ENCODE data around the gene REM2. TPM values are rescaled to one million over a fixed set of nuclear protein-coding genes. Genes with fewer than 3 reads are reported as not detected.

Gene REM2
- total RNA-seq, 1 experiment from 2014 or later = 1.5 TPM

DNA sequence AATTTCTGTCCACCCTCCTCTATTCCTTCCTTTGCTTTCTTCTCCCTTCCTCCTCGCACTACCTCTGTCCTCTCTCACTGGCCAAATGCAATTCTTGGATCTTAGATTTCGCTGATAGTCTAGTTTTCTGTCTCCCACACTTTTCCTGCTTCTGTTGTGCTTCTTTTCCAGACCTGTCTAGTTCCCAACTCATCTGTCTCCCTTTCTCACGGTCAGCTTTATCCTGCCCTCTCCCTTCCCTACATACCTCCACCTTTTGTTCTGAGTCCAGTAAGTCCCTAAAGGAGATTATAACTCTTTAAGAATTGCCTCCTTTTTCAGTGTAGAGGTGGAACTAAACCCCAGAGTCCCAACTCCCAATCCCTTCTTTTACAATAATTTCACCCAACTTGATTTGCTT is 47.5 kb upstream of the REM2 start:
- ATAC-seq (no peak), DNase-seq (ENCODE audit: low spot score) (no peak)
- H3K4me1 Mint-ChIP-seq = peaks cover 33% of the 10 kb centered on the region
- H3K36me3 Mint-ChIP-seq = peaks cover 25% of the 10 kb centered on the region
- no peaks in the 10 kb centered on the region for H3K9me3 Mint-ChIP-seq
- peak overlapping the region; percentile 100 for H3K4me3 Mint-ChIP-seq
- peak overlapping the region; percentile 86 for H3K27ac Mint-ChIP-seq
- TF ChIP-seq ZNF416 (CRISPR knock-in tag; IDR thresholded peaks at IDR 0.05) (no peak), CREM (CRISPR knock-in tag; IDR thresholded peaks at IDR 0.05) (no peak), ATF1 (CRISPR knock-in tag; IDR thresholded peaks at IDR 0.05) (no peak), EMX1 (CRISPR knock-in tag; IDR thresholded peaks at IDR 0.05) (no peak), ETV6 (CRISPR knock-in tag; IDR thresholded peaks at IDR 0.05) (no peak), NFATC4 (CRISPR knock-in tag; IDR thresholded peaks at IDR 0.05) (no peak), CBFB (CRISPR knock-in tag; IDR thresholded peaks at IDR 0.05; ENCODE audit: low read depth) (no peak), SMAD4 (CRISPR knock-in tag; IDR thresholded peaks at IDR 0.05) (no peak)
- TF ChIP-seq, protein P1, sequence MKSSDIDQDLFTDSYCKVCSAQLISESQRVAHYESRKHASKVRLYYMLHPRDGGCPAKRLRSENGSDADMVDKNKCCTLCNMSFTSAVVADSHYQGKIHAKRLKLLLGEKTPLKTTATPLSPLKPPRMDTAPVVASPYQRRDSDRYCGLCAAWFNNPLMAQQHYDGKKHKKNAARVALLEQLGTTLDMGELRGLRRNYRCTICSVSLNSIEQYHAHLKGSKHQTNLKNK (CRISPR knock-in tag; IDR thresholded peaks at IDR 0.05) = no peak
- TF ChIP-seq, protein P2, sequence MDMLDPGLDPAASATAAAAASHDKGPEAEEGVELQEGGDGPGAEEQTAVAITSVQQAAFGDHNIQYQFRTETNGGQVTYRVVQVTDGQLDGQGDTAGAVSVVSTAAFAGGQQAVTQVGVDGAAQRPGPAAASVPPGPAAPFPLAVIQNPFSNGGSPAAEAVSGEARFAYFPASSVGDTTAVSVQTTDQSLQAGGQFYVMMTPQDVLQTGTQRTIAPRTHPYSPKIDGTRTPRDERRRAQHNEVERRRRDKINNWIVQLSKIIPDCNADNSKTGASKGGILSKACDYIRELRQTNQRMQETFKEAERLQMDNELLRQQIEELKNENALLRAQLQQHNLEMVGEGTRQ (CRISPR knock-in tag; IDR thresholded peaks at IDR 0.05) = no peak
- TF ChIP-seq, protein P3, sequence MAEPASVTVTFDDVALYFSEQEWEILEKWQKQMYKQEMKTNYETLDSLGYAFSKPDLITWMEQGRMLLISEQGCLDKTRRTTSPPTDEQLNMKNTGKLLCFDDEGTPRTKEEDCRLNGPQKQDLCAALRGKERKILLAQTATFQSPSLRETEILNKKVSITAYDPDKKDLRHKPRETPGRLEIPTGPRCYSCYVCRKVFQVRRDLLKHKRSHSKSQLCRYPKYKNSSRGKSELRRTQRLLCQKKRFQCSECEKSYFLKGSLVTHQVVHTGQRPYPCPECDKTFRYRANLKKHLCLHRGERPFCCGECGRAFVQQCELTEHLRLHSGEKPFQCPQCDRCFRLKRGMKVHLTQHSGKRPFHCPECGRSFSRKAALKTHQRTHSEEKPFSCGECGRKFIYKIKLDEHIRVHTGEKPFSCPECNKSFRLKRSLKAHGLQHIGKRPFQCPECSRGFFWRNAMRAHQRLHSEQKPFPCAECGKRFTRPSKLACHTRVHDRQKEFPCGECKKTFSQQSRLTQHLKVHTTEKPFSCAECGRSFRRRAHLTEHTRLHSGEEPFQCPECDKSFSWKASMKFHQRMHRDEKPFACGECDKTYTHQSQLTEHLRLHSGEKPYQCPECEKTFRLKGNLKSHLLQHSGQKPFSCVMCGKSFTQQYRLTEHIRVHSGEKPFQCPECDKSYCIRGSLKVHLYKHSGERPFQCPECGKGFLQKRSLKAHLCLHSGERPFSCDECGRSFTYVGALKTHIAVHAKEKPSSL (CRISPR knock-in tag; conservative IDR thresholded peaks at IDR 0.05) = no peak
- TF ChIP-seq, protein P4, sequence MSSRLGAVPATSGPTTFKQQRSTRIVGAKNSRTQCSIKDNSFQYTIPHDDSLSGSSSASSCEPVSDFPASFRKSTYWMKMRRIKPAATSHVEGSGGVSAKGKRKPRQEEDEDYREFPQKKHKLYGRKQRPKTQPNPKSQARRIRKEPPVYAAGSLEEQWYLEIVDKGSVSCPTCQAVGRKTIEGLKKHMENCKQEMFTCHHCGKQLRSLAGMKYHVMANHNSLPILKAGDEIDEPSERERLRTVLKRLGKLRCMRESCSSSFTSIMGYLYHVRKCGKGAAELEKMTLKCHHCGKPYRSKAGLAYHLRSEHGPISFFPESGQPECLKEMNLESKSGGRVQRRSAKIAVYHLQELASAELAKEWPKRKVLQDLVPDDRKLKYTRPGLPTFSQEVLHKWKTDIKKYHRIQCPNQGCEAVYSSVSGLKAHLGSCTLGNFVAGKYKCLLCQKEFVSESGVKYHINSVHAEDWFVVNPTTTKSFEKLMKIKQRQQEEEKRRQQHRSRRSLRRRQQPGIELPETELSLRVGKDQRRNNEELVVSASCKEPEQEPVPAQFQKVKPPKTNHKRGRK (CRISPR knock-in tag; IDR thresholded peaks at IDR 0.05; ENCODE audit: borderline replicate concordance) = no peak
- TF ChIP-seq, protein P5, sequence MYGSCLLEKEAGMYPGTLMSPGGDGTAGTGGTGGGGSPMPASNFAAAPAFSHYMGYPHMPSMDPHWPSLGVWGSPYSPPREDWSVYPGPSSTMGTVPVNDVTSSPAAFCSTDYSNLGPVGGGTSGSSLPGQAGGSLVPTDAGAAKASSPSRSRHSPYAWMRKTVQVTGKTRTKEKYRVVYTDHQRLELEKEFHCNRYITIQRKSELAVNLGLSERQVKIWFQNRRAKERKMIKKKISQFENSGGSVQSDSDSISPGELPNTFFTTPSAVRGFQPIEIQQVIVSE (CRISPR knock-in tag; IDR thresholded peaks at IDR 0.05; ENCODE audit: borderline replicate concordance) = no peak
- TF ChIP-seq, protein P6, sequence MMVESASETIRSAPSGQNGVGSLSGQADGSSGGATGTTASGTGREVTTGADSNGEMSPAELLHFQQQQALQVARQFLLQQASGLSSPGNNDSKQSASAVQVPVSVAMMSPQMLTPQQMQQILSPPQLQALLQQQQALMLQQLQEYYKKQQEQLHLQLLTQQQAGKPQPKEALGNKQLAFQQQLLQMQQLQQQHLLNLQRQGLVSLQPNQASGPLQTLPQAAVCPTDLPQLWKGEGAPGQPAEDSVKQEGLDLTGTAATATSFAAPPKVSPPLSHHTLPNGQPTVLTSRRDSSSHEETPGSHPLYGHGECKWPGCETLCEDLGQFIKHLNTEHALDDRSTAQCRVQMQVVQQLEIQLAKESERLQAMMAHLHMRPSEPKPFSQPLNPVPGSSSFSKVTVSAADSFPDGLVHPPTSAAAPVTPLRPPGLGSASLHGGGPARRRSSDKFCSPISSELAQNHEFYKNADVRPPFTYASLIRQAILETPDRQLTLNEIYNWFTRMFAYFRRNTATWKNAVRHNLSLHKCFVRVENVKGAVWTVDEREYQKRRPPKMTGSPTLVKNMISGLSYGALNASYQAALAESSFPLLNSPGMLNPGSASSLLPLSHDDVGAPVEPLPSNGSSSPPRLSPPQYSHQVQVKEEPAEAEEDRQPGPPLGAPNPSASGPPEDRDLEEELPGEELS (CRISPR knock-in tag; IDR thresholded peaks at IDR 0.05) = no peak
- ChIA-PET CTCF (interaction anchor here (0.9 to 7.4 kb wide), 4 partner anchors 12 to 58 kb away, joined by 3 to 136 read pairs (median 49); no protein-coding TSS in a partner anchor), POLR2A (interaction anchor here (3.0 kb wide), 1 partner anchor 13 kb away, joined by 23 read pairs; no protein-coding TSS in a partner anchor)
- no peaks in the 10 kb centered on the region; the same call in 1 of the 2 replicates for H3K27me3 Mint-ChIP-seq (ENCODE audit: low read depth)

DNA sequence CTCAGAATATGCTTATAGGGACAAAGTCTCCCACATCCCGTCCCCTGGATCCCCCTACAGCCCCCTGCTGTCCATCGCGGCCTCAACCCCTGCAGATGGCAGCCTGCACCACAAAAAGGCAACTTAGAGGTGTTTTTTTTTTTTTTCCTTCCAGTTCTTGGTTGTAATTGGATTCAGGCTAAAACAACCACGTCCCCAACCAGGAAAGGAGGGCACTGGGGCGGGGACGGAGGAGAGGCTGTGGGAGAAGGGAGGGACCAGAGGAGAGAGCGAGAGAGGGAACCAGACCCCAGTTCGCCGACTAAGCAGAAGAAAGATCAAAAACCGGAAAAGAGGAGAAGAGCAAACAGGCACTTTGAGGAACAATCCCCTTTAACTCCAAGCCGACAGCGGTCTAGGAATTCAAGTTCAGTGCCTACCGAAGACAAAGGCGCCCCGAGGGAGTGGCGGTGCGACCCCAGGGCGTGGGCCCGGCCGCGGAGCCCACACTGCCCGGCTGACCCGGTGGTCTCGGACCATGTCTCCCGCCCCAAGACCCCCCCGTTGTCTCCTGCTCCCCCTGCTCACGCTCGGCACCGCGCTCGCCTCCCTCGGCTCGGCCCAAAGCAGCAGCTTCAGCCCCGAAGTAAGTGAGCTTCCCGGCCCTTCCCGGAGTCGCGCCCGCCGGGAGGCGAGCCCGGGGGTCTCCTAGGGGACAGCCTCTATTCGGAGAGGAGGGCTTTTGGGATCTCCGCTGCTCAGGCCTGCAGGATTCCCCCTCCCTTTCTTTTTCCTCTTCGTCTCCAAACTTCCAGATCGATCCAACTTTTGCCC is 46.5 kb upstream of the REM2 start, which contains the start of gene MMP14:
Gene MMP14, plus strand, starts transcription at position 285 of the 813 bp plus-strand sequence. Its CDS starts 233 bp downstream, at position 518.
- DNase-seq (ENCODE audit: low spot score) = peak; percentile 62
- peak within 1 kb of the TSS; percentile 100 for H3K4me3 Mint-ChIP-seq
- peak within 1 kb of the TSS; percentile 98 for H3K27ac Mint-ChIP-seq
- ATAC-seq = peak; percentile 66
- ChIA-PET POLR2A (interaction anchor here (0.6 to 3.7 kb wide), 11 partner anchors 8 to 238 kb away, joined by 3 to 81 read pairs (median 4); partner anchors contain the start of genes PRMT5 and REM2), CTCF (interaction anchor here (0.5 to 7.4 kb wide), 17 partner anchors 9 to 280 kb away, joined by 3 to 136 read pairs (median 6); partner anchors contain the start of genes LRP10 and REM2)
- H3K36me3 Mint-ChIP-seq = peaks cover 20% of the 10 kb centered on the region
- H3K4me1 Mint-ChIP-seq = peaks cover 29% of the 10 kb centered on the region
- no peaks in the 10 kb centered on the region for H3K9me3 Mint-ChIP-seq
- H3K27me3 Mint-ChIP-seq (ENCODE audit: low read depth) = no peaks in the 10 kb centered on the region; the same call in 1 of the 2 replicates
- TF ChIP-seq, protein P7, sequence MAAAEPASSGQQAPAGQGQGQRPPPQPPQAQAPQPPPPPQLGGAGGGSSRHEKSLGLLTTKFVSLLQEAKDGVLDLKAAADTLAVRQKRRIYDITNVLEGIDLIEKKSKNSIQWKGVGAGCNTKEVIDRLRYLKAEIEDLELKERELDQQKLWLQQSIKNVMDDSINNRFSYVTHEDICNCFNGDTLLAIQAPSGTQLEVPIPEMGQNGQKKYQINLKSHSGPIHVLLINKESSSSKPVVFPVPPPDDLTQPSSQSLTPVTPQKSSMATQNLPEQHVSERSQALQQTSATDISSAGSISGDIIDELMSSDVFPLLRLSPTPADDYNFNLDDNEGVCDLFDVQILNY (CRISPR knock-in tag; IDR thresholded peaks at IDR 0.05) = no peak
- TF ChIP-seq, protein P5 (CRISPR knock-in tag; IDR thresholded peaks at IDR 0.05; ENCODE audit: borderline replicate concordance) = no peak
- TF ChIP-seq, protein P2 (CRISPR knock-in tag; IDR thresholded peaks at IDR 0.05) = no peak
- TF ChIP-seq ESRRA (CRISPR knock-in tag; IDR thresholded peaks at IDR 0.05; ENCODE audit: borderline replicate concordance) = no peak
- TF ChIP-seq FOXK1 (CRISPR knock-in tag; IDR thresholded peaks at IDR 0.05) = peak; percentile 8; the same call in 1 of the 2 replicates
- no peak for TF ChIP-seq RORB (CRISPR knock-in tag; IDR thresholded peaks at IDR 0.05)
- no peak for TF ChIP-seq TP53 (CRISPR knock-in tag; IDR thresholded peaks at IDR 0.05)
- TF ChIP-seq, protein P8, sequence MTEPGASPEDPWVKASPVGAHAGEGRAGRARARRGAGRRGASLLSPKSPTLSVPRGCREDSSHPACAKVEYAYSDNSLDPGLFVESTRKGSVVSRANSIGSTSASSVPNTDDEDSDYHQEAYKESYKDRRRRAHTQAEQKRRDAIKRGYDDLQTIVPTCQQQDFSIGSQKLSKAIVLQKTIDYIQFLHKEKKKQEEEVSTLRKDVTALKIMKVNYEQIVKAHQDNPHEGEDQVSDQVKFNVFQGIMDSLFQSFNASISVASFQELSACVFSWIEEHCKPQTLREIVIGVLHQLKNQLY (CRISPR knock-in tag; IDR thresholded peaks at IDR 0.05) = no peak
- 0 out of 2 replicates have a peak, but pooled peaks have one; percentile 10 for TF ChIP-seq NFE2L1 (CRISPR knock-in tag; IDR thresholded peaks at IDR 0.05)

Measured in WTC11 (cell line).